B cell (primary cell): ENCODE data around the gene TCEAL5. TPM values are rescaled to one million over a fixed set of nuclear protein-coding genes. Genes with fewer than 3 reads are reported as not detected.
A peak's percentile ranks its signal among the peaks of the same experiment; 100 is the strongest.

Source experiments
- ATAC-seq: fragments of 200-7000 bp; cut with Tn5 transposase; one replicate; pipeline ENCODE4 v1.10.0; 2021; ENCODE audit warnings: low read depth, mild to moderate bottlenecking, moderate number of reproducible peaks, moderate library complexity
- CTCF ChIA-PET: fragments of 350-600 bp; sonication (Branson Sonifier 250); formaldehyde crosslinking; loops from one replicate; lab custom pipeline; 2021; ENCODE audit warnings: antibody characterized with exemption, inconsistent platforms; lab: Charles Lee
- POLR2A ChIA-PET: fragments of 350-600 bp; sonication (Branson Sonifier 250); formaldehyde crosslinking; loops from one replicate; lab custom pipeline; 2021; ENCODE audit warnings: antibody characterized with exemption; lab: Charles Lee
- DNase-seq: peaks from one replicate; pipeline ENCODE4 v3.0.0; 2013
- H2AFZ ChIP-seq: 2 replicates; pipeline ENCODE4 v1.6.1; 2012; ENCODE audit warnings: mild to moderate bottlenecking, low read depth, low read length; ENCODE audit not compliant: insufficient read depth, poor library complexity, severe bottlenecking
- H3K27ac ChIP-seq, 2 donors: 1 replicate in 1 of 2; 2 replicates in 1 of 2; pipeline ENCODE4 v1.5.1; 2012 to 2013; ENCODE audit warnings: low read length in 2 of 2, mild to moderate bottlenecking in 2 of 2, moderate library complexity in 1 of 2
- H3K27me3 ChIP-seq, 4 experiments: fragments of 200-600 bp in 1 of 4; sonication (generic) in 1 of 4; replicated peaks in 1 of 4; 1 replicate in 2 of 4; 2 replicates in 2 of 4; pipeline versions ENCODE4 v1.6.1 to v1.7.0; 2013 to 2016; ENCODE audit warnings: low read length in 3 of 4, mild to moderate bottlenecking in 2 of 4, mixed read lengths in 1 of 4, moderate library complexity in 1 of 4; ENCODE audit not compliant: insufficient read depth in 4 of 4, control insufficient read depth in 3 of 4; ENCODE audit errors: control extremely low read depth in 1 of 4
- H3K36me3 ChIP-seq, 2 experiments: replicated peaks in 1 of 2; 1 replicate in 1 of 2; 2 replicates in 1 of 2; pipeline versions ENCODE4 v1.6.1 to v1.7.1; 2013; ENCODE audit warnings: low read length in 1 of 2; ENCODE audit not compliant: insufficient read depth in 2 of 2, control insufficient read depth in 1 of 2; ENCODE audit errors: control extremely low read depth in 1 of 2, extremely low read depth in 1 of 2
- H3K4me1 ChIP-seq, 2 donors: fragments of 200-600 bp in 1 of 2; sonication (generic) in 1 of 2; 1 replicate in 1 of 2; 2 replicates in 1 of 2; pipeline versions ENCODE4 v1.5.1 to v1.6.1; 2013 to 2017; ENCODE audit warnings: low read length in 2 of 2; ENCODE audit not compliant: control insufficient read depth in 2 of 2, insufficient read depth in 2 of 2
- H3K4me2 ChIP-seq: replicated peaks from 2 replicates; pipeline ENCODE3; 2012; ENCODE audit warnings: mild to moderate bottlenecking, low read depth, low read length; ENCODE audit not compliant: poor library complexity, severe bottlenecking
- H3K4me3 ChIP-seq, 5 experiments: fragments of 200-600 bp in 1 of 5; sonication (generic) in 1 of 5; 1 replicate in 3 of 5; 2 replicates in 2 of 5; pipeline versions ENCODE4 v1.5.1 to v1.7.0; 2011 to 2016; ENCODE audit warnings: low read length in 4 of 5, mild to moderate bottlenecking in 4 of 5, low read depth in 2 of 5, control low read depth in 1 of 5, moderate library complexity in 1 of 5; ENCODE audit not compliant: insufficient read depth in 1 of 5; ENCODE audit errors: control extremely low read depth in 1 of 5, extremely low read depth in 1 of 5
- H3K79me2 ChIP-seq: fragments of 200-600 bp; sonication (generic); one replicate; pipeline ENCODE4 v1.6.0; 2016; ENCODE audit warnings: low read length; ENCODE audit not compliant: control insufficient read depth, insufficient read depth
- H3K9ac ChIP-seq: fragments of 200-600 bp; sonication (generic); 2 replicates; pipeline ENCODE4 v1.6.1; 2017; ENCODE audit warnings: mild to moderate bottlenecking, low read length, moderate library complexity
- H3K9me3 ChIP-seq, 3 donors: one replicate each; pipeline versions ENCODE4 v1.6.1 to v1.7.1; 2013; ENCODE audit warnings: low read length in 2 of 3; ENCODE audit not compliant: control insufficient read depth in 2 of 3, insufficient read depth in 1 of 3; ENCODE audit errors: control extremely low read depth in 1 of 3
- H4K20me1 ChIP-seq: 2 replicates; pipeline ENCODE4 v1.6.0; 2012; ENCODE audit warnings: mild to moderate bottlenecking, low read length; ENCODE audit not compliant: insufficient read depth, control insufficient read depth, poor library complexity, severe bottlenecking
- H3K27ac Mint-ChIP-seq: one replicate; pipeline ENCODE4 v1.8.0; 2021; ENCODE audit warnings: mixed read lengths
- H3K27me3 Mint-ChIP-seq: one replicate; pipeline ENCODE4 v1.8.0; 2021; ENCODE audit warnings: mixed read lengths
- H3K4me1 Mint-ChIP-seq: one replicate; pipeline ENCODE4 v1.8.0; 2021; ENCODE audit warnings: mixed read lengths
- H3K4me3 Mint-ChIP-seq: one replicate; pipeline ENCODE4 v1.8.0; 2021; ENCODE audit warnings: mixed read lengths
- H3K9me3 Mint-ChIP-seq: one replicate; pipeline ENCODE4 v1.8.0; 2022; ENCODE audit warnings: mixed read lengths; ENCODE audit not compliant: insufficient read depth
- EZH2 ChIP-seq: IDR thresholded peaks from 2 replicates; pipeline ENCODE4 v1.6.1; 2012; ENCODE audit warnings: borderline replicate concordance, low read depth, mild to moderate bottlenecking, moderate library complexity, low read length; ENCODE audit not compliant: insufficient read depth, poor library complexity, severe bottlenecking
- intact Hi-C: fragments of 100-400 bp; cut with micrococcal nuclease; formaldehyde crosslinking; loops from one replicate; pipeline ENCODE4 v1.10.0; 2022
- polyA plus RNA-seq: library from polyadenylated mRNA; depleted of rRNA; stranded (reverse); fragments of >200 nt; gene quantifications from 2 replicates; pipeline ENCODE4 v1.2.3, GENCODE V29; 2012
- total RNA-seq, 2 donors: library from RNA; stranded (reverse); fragments of 120-200 nt in 1 of 2; gene quantifications; 1 replicate in 1 of 2; 2 replicates in 1 of 2; pipeline versions ENCODE4 v1.2.3 to v1.2.4, GENCODE V29; 2013 to 2022
- TF ChIP-seq, protein P1 (sequence below): fragments of 200-600 bp; IDR thresholded peaks from one replicate; pipeline ENCODE4 v1.8.0; 2022; ENCODE audit warnings: antibody characterized with exemption, mild to moderate bottlenecking

Gene TCEAL5
- total and polyA plus RNA-seq, 2 donors (not counting 1 experiment from before 2014, with no cell fraction given), result not detected

DNA sequence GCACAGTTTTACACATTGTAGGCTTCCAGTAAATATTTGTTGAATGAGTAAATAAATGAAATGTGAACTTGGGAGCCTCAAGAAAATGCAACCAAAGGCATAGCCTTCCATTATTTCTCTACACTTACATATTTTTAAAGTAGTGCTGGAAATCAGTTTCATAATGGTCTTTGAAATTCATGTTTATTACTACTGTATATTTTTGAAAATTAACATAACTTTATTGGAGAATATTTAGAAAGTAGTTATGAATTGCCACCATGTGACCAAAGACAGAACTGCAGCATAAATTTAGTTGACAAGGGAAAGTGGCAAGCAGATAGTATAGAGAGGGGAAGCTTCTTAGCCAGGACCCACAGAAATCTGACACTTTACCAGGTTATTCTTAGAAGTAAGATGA, 28.0 kb downstream of the TCEAL5 start:
- Histone ChIP-seq H3K4me2 (no peak overlapping the region), H3K27ac (no peak overlapping the region), H2AFZ (no peak overlapping the region), H3K36me3 (no peaks in the 10 kb centered on the region), H3K27me3 (no peaks in the 10 kb centered on the region), H3K9me3 (no peaks in the 10 kb centered on the region), H3K4me1 (peaks cover 0 to under 1% of the 10 kb centered on the region in 2 donors), H3K79me2 (no peaks in the 10 kb centered on the region), H3K4me3 (no peak overlapping the region), H4K20me1 (no peaks in the 10 kb centered on the region), H3K9ac (no peak overlapping the region)
- Mint-ChIP-seq H3K4me3 (no peak overlapping the region), H3K27me3 (peaks cover 9% of the 10 kb centered on the region), H3K27ac (no peak overlapping the region), H3K9me3 (no peaks in the 10 kb centered on the region), H3K4me1 (peaks cover 2% of the 10 kb centered on the region)
- CTCF ChIA-PET, result interaction anchor here (0.7 to 1.1 kb wide), 2 partner anchors 18 to 94 kb away, joined by 3 read pairs; no protein-coding TSS in a partner anchor
- intact Hi-C loops, result loop anchor here (1.0 kb wide), 1 partner anchor 37 kb away; no protein-coding TSS in a partner anchor
- POLR2A ChIA-PET, result no interaction called here
- no peak for TF ChIP-seq EZH2
- TF ChIP-seq, protein P1, sequence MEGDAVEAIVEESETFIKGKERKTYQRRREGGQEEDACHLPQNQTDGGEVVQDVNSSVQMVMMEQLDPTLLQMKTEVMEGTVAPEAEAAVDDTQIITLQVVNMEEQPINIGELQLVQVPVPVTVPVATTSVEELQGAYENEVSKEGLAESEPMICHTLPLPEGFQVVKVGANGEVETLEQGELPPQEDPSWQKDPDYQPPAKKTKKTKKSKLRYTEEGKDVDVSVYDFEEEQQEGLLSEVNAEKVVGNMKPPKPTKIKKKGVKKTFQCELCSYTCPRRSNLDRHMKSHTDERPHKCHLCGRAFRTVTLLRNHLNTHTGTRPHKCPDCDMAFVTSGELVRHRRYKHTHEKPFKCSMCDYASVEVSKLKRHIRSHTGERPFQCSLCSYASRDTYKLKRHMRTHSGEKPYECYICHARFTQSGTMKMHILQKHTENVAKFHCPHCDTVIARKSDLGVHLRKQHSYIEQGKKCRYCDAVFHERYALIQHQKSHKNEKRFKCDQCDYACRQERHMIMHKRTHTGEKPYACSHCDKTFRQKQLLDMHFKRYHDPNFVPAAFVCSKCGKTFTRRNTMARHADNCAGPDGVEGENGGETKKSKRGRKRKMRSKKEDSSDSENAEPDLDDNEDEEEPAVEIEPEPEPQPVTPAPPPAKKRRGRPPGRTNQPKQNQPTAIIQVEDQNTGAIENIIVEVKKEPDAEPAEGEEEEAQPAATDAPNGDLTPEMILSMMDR, result peak; percentile 51
- DNase-seq (peak; percentile 29), ATAC-seq (no peak)

DNA sequence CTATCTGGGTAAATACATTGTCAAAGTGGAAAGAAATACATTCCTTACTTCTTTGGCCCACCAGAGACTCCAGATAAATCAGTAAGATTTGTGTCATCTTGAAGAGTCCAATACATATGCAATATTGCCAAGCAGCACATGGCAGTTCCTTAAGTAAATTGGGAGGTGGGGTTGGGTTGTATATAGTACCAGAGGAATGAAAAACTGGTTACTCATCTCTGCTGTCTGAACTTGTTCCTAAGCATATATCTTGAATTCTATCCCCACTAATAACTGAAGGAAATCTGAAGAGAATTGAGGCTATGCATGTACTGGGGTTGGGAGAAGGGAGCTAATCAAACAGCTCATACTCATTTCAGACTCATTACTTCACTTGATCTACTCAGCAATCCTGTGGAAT, 36.4 kb downstream of the TCEAL5 start:
- no peak for ATAC-seq
- CTCF ChIA-PET, result no interaction called here
- intact Hi-C loops, result no loop called here
- POLR2A ChIA-PET, result no interaction called here
- Histone ChIP-seq H3K4me1 (no peaks in the 10 kb centered on the region), H3K9me3 (no peaks in the 10 kb centered on the region), H3K79me2 (no peaks in the 10 kb centered on the region), H3K9ac (no peak overlapping the region), H4K20me1 (no peaks in the 10 kb centered on the region), H3K4me3 (no peak overlapping the region), H3K27me3 (no peaks in the 10 kb centered on the region), H3K36me3 (no peaks in the 10 kb centered on the region), H3K27ac (no peak overlapping the region), H3K4me2 (no peak overlapping the region), H2AFZ (no peak overlapping the region)
- no peaks in the 10 kb centered on the region for H3K9me3 Mint-ChIP-seq
- H3K4me1 Mint-ChIP-seq, result no peaks in the 10 kb centered on the region
- no peak overlapping the region for H3K27ac Mint-ChIP-seq
- H3K27me3 Mint-ChIP-seq, result peaks cover 10% of the 10 kb centered on the region
- no peak overlapping the region for H3K4me3 Mint-ChIP-seq
- DNase-seq, result no peak
- no peak for TF ChIP-seq EZH2
- TF ChIP-seq, protein P1, result no peak
